Measurements from ENCODE around the gene CALD1.
A peak's percentile ranks its signal among the peaks of the same experiment; 100 is the strongest.

Gene CALD1

GRCh38 chr7:134820295-134820694, 40.9 kb downstream of the CALD1 start:
- Mint-ChIP-seq H3K27me3 (no peaks in the 10 kb centered on the region), H3K27ac (no peak overlapping the region), H3K4me1 (ENCODE audit: low read depth) (no peaks in the 10 kb centered on the region)

GRCh38 chr7:134820778-134821177, 41.3 kb downstream of the CALD1 start:
- H3K4me3 Mint-ChIP-seq = no peak overlapping the region
- H3K36me3 Mint-ChIP-seq = no peaks in the 10 kb centered on the region
- no peaks in the 10 kb centered on the region for H3K4me1 Mint-ChIP-seq (ENCODE audit: low read depth)
- H3K27ac Mint-ChIP-seq = no peak overlapping the region
- peaks cover 4% of the 10 kb centered on the region for H3K9me3 Mint-ChIP-seq (ENCODE audit: low read depth)
- H3K27me3 Mint-ChIP-seq = no peaks in the 10 kb centered on the region

More at GRCh38 chr7:134820295-134820694, 40.9 kb downstream of the CALD1 start:
- Mint-ChIP-seq H3K4me3 (no peak overlapping the region), H3K36me3 (peaks cover under 1% of the 10 kb centered on the region), H3K9me3 (ENCODE audit: low read depth) (peaks cover 4% of the 10 kb centered on the region)

- Mint-ChIP-seq H3K36me3 (no peaks in the 10 kb centered on the region), H3K27ac (no peak overlapping the region), H3K4me1 (ENCODE audit: low read depth) (no peaks in the 10 kb centered on the region), H3K9me3 (ENCODE audit: low read depth) (peaks cover under 1% of the 10 kb centered on the region), H3K4me3 (no peak overlapping the region), H3K27me3 (no peaks in the 10 kb centered on the region)
Measured at GRCh38 chr7:134823400-134823799, 44.0 kb downstream of the CALD1 start.

GRCh38 chr7:134825666-134826065, 46.2 kb downstream of the CALD1 start:
- no peaks in the 10 kb centered on the region for H3K27me3 Mint-ChIP-seq
- no peaks in the 10 kb centered on the region for H3K4me1 Mint-ChIP-seq (ENCODE audit: low read depth)
- no peaks in the 10 kb centered on the region for H3K36me3 Mint-ChIP-seq
- H3K9me3 Mint-ChIP-seq (ENCODE audit: low read depth) = no peaks in the 10 kb centered on the region
- no peak overlapping the region for H3K4me3 Mint-ChIP-seq
- no peak overlapping the region for H3K27ac Mint-ChIP-seq

GRCh38 chr7:134826105-134826504, 46.7 kb downstream of the CALD1 start:
- H3K4me3 Mint-ChIP-seq = no peak overlapping the region
- H3K27me3 Mint-ChIP-seq = no peaks in the 10 kb centered on the region
- no peaks in the 10 kb centered on the region for H3K9me3 Mint-ChIP-seq (ENCODE audit: low read depth)
- H3K36me3 Mint-ChIP-seq = no peaks in the 10 kb centered on the region
- H3K4me1 Mint-ChIP-seq (ENCODE audit: low read depth) = no peaks in the 10 kb centered on the region
- H3K27ac Mint-ChIP-seq = no peak overlapping the region

GRCh38 chr7:134827436-134827835, 48.0 kb downstream of the CALD1 start:
- no peaks in the 10 kb centered on the region for H3K4me1 Mint-ChIP-seq (ENCODE audit: low read depth)
- no peaks in the 10 kb centered on the region for H3K36me3 Mint-ChIP-seq
- H3K27ac Mint-ChIP-seq = no peak overlapping the region
- H3K4me3 Mint-ChIP-seq = no peak overlapping the region
- H3K9me3 Mint-ChIP-seq (ENCODE audit: low read depth) = no peaks in the 10 kb centered on the region
- H3K27me3 Mint-ChIP-seq = no peaks in the 10 kb centered on the region

- no peaks in the 10 kb centered on the region for H3K27me3 Mint-ChIP-seq
- no peaks in the 10 kb centered on the region for H3K36me3 Mint-ChIP-seq
- H3K4me1 Mint-ChIP-seq (ENCODE audit: low read depth) = no peaks in the 10 kb centered on the region
- no peak overlapping the region for H3K4me3 Mint-ChIP-seq
- no peaks in the 10 kb centered on the region for H3K9me3 Mint-ChIP-seq (ENCODE audit: low read depth)
- no peak overlapping the region for H3K27ac Mint-ChIP-seq
Measured at GRCh38 chr7:134827889-134828288, 48.5 kb downstream of the CALD1 start.

- Mint-ChIP-seq H3K4me1 (ENCODE audit: low read depth) (no peaks in the 10 kb centered on the region), H3K4me3 (no peak overlapping the region), H3K9me3 (ENCODE audit: low read depth) (no peaks in the 10 kb centered on the region), H3K27me3 (no peaks in the 10 kb centered on the region), H3K27ac (no peak overlapping the region), H3K36me3 (no peaks in the 10 kb centered on the region)
Measured at GRCh38 chr7:134828361-134828760, 48.9 kb downstream of the CALD1 start.

- no peaks in the 10 kb centered on the region for H3K36me3 Mint-ChIP-seq
- no peaks in the 10 kb centered on the region for H3K9me3 Mint-ChIP-seq (ENCODE audit: low read depth)
- H3K4me3 Mint-ChIP-seq = no peak overlapping the region
- no peaks in the 10 kb centered on the region for H3K27me3 Mint-ChIP-seq
- H3K27ac Mint-ChIP-seq = no peak overlapping the region
- no peaks in the 10 kb centered on the region for H3K4me1 Mint-ChIP-seq (ENCODE audit: low read depth)
Measured at GRCh38 chr7:134829380-134829986, 50.0 kb downstream of the CALD1 start.

- peak overlapping the region; percentile 58 for H3K4me3 Mint-ChIP-seq
- no peaks in the 10 kb centered on the region for H3K9me3 Mint-ChIP-seq (ENCODE audit: low read depth)
- H3K36me3 Mint-ChIP-seq = no peaks in the 10 kb centered on the region
- no peaks in the 10 kb centered on the region for H3K27me3 Mint-ChIP-seq
- H3K4me1 Mint-ChIP-seq (ENCODE audit: low read depth) = no peaks in the 10 kb centered on the region
- no peak overlapping the region for H3K27ac Mint-ChIP-seq
Measured at GRCh38 chr7:134831862-134832261, 52.4 kb downstream of the CALD1 start.

- Mint-ChIP-seq H3K9me3 (ENCODE audit: low read depth) (no peaks in the 10 kb centered on the region), H3K27ac (no peak overlapping the region), H3K36me3 (no peaks in the 10 kb centered on the region), H3K4me1 (ENCODE audit: low read depth) (no peaks in the 10 kb centered on the region), H3K4me3 (no peak overlapping the region), H3K27me3 (no peaks in the 10 kb centered on the region)
Measured at GRCh38 chr7:134832367-134832766, 52.9 kb downstream of the CALD1 start.

- Mint-ChIP-seq H3K4me1 (ENCODE audit: low read depth) (no peaks in the 10 kb centered on the region), H3K4me3 (no peak overlapping the region), H3K27ac (no peak overlapping the region), H3K9me3 (ENCODE audit: low read depth) (no peaks in the 10 kb centered on the region), H3K36me3 (no peaks in the 10 kb centered on the region), H3K27me3 (no peaks in the 10 kb centered on the region)
Measured at GRCh38 chr7:134834689-134835462, 55.4 kb downstream of the CALD1 start.

GRCh38 chr7:134835463-134835823, 56.0 kb downstream of the CALD1 start:
- no peaks in the 10 kb centered on the region for H3K27me3 Mint-ChIP-seq
- H3K4me1 Mint-ChIP-seq (ENCODE audit: low read depth) = no peaks in the 10 kb centered on the region
- H3K36me3 Mint-ChIP-seq = no peaks in the 10 kb centered on the region
- H3K9me3 Mint-ChIP-seq (ENCODE audit: low read depth) = no peaks in the 10 kb centered on the region
- no peak overlapping the region for H3K27ac Mint-ChIP-seq
- H3K4me3 Mint-ChIP-seq = no peak overlapping the region

GRCh38 chr7:134836447-134836846, 57.0 kb downstream of the CALD1 start:
- Mint-ChIP-seq H3K36me3 (no peaks in the 10 kb centered on the region), H3K4me1 (ENCODE audit: low read depth) (no peaks in the 10 kb centered on the region), H3K27me3 (no peaks in the 10 kb centered on the region), H3K9me3 (ENCODE audit: low read depth) (no peaks in the 10 kb centered on the region), H3K4me3 (no peak overlapping the region), H3K27ac (no peak overlapping the region)

GRCh38 chr7:134839298-134839697, 59.9 kb downstream of the CALD1 start:
- H3K27me3 Mint-ChIP-seq = no peaks in the 10 kb centered on the region
- H3K36me3 Mint-ChIP-seq = no peaks in the 10 kb centered on the region
- H3K4me3 Mint-ChIP-seq = no peak overlapping the region
- no peak overlapping the region for H3K27ac Mint-ChIP-seq
- no peaks in the 10 kb centered on the region for H3K9me3 Mint-ChIP-seq (ENCODE audit: low read depth)
- no peaks in the 10 kb centered on the region for H3K4me1 Mint-ChIP-seq (ENCODE audit: low read depth)

GRCh38 chr7:134842062-134842461, 62.6 kb downstream of the CALD1 start:
- Mint-ChIP-seq H3K4me3 (no peak overlapping the region), H3K9me3 (ENCODE audit: low read depth) (no peaks in the 10 kb centered on the region), H3K36me3 (no peaks in the 10 kb centered on the region), H3K27ac (no peak overlapping the region), H3K27me3 (no peaks in the 10 kb centered on the region), H3K4me1 (ENCODE audit: low read depth) (peaks cover 2% of the 10 kb centered on the region)

Data from activated naive CD8-positive, alpha-beta T cell (primary cell).